Measurements from ENCODE around the gene PPP1R13L.

DNA sequence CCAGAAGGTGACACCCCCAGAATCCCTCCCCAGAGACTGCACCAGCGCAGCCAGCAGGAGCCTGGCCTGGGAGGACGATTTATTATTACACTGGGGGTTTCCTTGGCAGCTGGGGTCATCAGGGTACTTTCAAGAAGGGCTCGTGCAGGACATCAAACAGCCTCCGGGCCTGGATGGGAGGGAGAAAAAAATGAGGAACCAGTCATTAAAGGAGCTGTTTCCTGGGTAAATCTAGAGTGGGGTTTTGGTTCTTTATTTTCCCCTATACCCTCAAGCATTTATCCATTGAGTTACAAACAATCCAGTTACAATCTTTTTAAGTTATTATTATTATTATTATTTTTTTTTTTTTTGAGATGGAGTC is 4.7 kb upstream of the PPP1R13L start:
- TF ChIP-seq, protein P1, sequence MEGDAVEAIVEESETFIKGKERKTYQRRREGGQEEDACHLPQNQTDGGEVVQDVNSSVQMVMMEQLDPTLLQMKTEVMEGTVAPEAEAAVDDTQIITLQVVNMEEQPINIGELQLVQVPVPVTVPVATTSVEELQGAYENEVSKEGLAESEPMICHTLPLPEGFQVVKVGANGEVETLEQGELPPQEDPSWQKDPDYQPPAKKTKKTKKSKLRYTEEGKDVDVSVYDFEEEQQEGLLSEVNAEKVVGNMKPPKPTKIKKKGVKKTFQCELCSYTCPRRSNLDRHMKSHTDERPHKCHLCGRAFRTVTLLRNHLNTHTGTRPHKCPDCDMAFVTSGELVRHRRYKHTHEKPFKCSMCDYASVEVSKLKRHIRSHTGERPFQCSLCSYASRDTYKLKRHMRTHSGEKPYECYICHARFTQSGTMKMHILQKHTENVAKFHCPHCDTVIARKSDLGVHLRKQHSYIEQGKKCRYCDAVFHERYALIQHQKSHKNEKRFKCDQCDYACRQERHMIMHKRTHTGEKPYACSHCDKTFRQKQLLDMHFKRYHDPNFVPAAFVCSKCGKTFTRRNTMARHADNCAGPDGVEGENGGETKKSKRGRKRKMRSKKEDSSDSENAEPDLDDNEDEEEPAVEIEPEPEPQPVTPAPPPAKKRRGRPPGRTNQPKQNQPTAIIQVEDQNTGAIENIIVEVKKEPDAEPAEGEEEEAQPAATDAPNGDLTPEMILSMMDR (IDR thresholded peaks at IDR 0.05; ENCODE audit: poor library complexity, severe bottlenecking): no peak
- no peak for TF ChIP-seq EP300 (conservative IDR thresholded peaks at IDR 0.05; ENCODE audit: poor library complexity, severe bottlenecking)
